Right atrium auricular region (tissue), 2 donors: Measurements from ENCODE around the gene PRSS57. TPM values are rescaled to one million over a fixed set of nuclear protein-coding genes. Genes with fewer than 3 reads are reported as not detected.

Experiments
- DNase-seq: peaks from one replicate; pipeline ENCODE4 v3.0.0-alpha.2; 2019; ENCODE audit warnings: low spot score
- H3K27ac ChIP-seq, 2 donors: fragments of 200-600 bp; sonication (generic); 1 replicate in 1 of 2; 2 replicates in 1 of 2; pipeline ENCODE4 v1.5.1; 2016 to 2019
- H3K27me3 ChIP-seq, 2 donors: fragments of 200-600 bp; sonication (generic); one replicate each; pipeline versions ENCODE4 v1.5.1 to v1.6.0; 2017 to 2019
- H3K36me3 ChIP-seq: fragments of 200-600 bp; sonication (generic); one replicate; pipeline ENCODE4 v1.5.1; 2016
- H3K4me1 ChIP-seq, 2 donors: fragments of 200-600 bp; sonication (generic); one replicate each; pipeline versions ENCODE4 v1.5.1 to v1.6.0; 2017 to 2019
- H3K4me3 ChIP-seq, 2 donors: fragments of 200-600 bp; sonication (generic); 1 replicate in 1 of 2; 2 replicates in 1 of 2; pipeline ENCODE4 v1.5.1; 2017 to 2019; ENCODE audit warnings: mild to moderate bottlenecking in 1 of 2, moderate library complexity in 1 of 2
- H3K9me3 ChIP-seq, 2 donors: fragments of 200-600 bp; sonication (generic); one replicate each; pipeline ENCODE4 v1.5.1; 2019
- total RNA-seq, 2 donors: library from RNA; depleted of rRNA; stranded (reverse); fragments of >200 nt; gene quantifications; one replicate each; pipeline ENCODE4 v1.1.0, GENCODE V29; 2016
- TF ChIP-seq, protein P1 (sequence below), 2 donors: fragments of 200-600 bp; sonication (generic); IDR thresholded peaks; one replicate each; pipeline ENCODE4 v1.5.1; 2019; ENCODE audit warnings: antibody characterized with exemption in 2 of 2

Gene PRSS57
- total RNA-seq, 2 donors from 2014 or later: not detected

DNA sequence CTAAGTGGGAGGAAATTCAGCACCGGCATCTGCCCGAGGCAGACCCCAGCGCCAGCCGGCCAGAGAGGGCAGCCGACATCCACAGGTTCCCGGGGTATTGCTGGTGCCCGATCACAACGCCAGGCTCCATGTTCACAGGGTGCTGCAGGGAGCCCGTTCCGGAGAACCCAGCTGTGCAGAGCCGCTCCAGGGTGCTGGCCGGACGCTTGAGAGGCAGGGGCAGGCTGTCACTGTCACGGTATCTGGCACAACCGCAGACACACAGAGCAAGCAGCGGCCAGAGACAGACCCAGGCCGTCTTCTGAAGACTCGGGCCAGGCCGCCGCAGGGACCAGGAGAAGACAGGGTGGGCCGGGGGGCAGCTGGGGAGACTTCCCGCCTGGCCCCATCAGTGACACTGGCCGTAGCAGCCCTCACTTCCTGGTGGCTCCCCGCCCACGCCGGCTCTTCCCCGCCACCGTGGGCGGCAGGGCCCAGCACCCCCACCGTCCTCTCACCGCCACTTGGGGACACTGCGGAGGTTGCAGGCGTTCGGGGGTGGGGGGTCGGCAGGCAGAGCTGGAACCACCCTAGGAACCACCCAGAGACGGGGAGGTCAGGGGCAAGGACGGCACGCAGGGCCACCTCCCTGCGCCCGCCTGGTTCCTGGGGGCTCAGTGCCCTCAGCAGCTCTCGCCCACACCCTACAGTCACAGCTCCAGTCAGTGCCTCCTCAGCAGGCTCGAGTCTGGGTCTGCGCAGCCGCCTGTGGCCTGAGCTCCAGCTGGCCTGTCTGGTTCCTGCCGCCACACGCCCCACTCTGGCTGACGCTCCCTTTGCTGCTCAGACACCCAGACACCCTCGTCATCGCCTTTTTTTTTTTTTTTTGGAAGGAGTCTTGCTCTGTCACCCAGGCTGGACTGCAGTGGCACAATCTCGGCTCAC, 36.1 kb downstream of the PRSS57 start:
- DNase-seq: peak; percentile 85
- peaks cover under 1% of the 10 kb centered on the region for H3K36me3 ChIP-seq
- H3K4me1 ChIP-seq: peaks cover 0 to 76% of the 10 kb centered on the region in 2 donors
- TF ChIP-seq, protein P1, sequence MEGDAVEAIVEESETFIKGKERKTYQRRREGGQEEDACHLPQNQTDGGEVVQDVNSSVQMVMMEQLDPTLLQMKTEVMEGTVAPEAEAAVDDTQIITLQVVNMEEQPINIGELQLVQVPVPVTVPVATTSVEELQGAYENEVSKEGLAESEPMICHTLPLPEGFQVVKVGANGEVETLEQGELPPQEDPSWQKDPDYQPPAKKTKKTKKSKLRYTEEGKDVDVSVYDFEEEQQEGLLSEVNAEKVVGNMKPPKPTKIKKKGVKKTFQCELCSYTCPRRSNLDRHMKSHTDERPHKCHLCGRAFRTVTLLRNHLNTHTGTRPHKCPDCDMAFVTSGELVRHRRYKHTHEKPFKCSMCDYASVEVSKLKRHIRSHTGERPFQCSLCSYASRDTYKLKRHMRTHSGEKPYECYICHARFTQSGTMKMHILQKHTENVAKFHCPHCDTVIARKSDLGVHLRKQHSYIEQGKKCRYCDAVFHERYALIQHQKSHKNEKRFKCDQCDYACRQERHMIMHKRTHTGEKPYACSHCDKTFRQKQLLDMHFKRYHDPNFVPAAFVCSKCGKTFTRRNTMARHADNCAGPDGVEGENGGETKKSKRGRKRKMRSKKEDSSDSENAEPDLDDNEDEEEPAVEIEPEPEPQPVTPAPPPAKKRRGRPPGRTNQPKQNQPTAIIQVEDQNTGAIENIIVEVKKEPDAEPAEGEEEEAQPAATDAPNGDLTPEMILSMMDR (IDR thresholded peaks at IDR 0.05): no peak
- peak overlapping the region in 1 of 2 donors; percentile 14 for H3K4me3 ChIP-seq
- H3K27ac ChIP-seq: peak overlapping the region; percentile 90 to 92
- no peaks in the 10 kb centered on the region for H3K9me3 ChIP-seq
- no peaks in the 10 kb centered on the region for H3K27me3 ChIP-seq

DNA sequence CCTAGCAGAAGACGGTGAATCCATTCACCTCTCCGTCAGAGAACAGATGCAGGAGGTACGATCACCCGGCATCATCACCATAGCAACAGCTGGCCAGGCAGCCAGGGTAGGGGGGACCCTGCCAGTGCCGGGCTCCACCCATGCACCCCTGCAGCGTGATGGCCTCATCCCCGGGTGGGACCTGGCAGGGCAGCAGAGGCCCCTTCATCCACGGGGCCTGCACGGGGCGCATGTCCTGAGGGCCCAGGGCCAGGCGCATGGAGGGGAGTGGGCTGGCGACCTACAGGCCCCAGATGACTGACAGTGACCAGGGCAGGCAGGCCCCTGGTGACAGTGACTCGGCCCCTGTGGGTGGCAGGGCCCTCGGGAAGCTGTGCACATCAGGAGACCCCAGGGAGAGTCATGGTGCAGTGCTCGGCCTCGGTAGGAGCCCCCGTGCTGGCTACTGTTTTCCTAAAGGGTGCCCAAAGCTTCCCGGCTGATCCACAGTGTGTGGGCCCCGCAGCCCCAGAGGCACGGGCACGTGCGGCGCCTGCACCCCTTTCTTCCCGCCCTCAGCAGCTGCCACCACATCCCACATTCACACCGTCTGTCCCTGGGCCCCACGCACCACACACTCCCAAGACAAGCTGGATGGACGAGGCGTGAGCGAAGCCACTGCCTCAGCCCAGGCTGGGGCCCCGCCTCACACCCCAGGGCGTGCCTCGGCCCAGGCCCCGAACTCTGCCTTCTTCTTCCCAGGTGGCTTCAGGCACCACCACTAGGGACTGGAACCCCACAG, 37.0 kb downstream of the PRSS57 start:
- TF ChIP-seq, protein P1 (IDR thresholded peaks at IDR 0.05): no peak
- H3K9me3 ChIP-seq: no peaks in the 10 kb centered on the region
- no peaks in the 10 kb centered on the region for H3K27me3 ChIP-seq
- H3K4me1 ChIP-seq: peaks cover 0 to 67% of the 10 kb centered on the region in 2 donors
- DNase-seq: no peak
- H3K36me3 ChIP-seq: peaks cover 7% of the 10 kb centered on the region
- no peak overlapping the region for H3K4me3 ChIP-seq
- H3K27ac ChIP-seq: peak overlapping the region; percentile 71 to 92

DNA sequence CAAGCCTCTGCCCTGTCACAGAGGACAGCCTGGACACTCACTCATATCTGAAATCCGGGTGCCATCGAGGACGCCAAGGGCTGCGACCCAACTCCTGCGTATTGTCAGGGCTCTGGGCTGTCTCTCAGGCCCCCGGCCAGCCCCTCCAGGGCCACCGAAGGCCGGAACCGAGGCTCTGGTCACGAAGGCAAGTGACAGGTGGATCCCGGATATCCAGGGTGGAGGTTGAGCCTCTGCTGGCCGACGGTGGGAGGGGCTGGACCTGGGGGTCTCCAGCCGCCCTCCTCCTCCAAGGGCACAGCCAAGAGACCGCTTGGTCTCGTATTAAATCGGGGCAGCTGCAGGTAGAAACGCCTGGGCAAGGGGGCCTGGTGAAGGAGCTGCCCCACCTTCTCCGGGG, 37.6 kb downstream of the PRSS57 start:
- TF ChIP-seq, protein P1 (IDR thresholded peaks at IDR 0.05): no peak
- DNase-seq: no peak
- Histone ChIP-seq H3K4me1 (peaks cover 0 to 67% of the 10 kb centered on the region in 2 donors), H3K36me3 (peaks cover 11% of the 10 kb centered on the region), H3K27me3 (no peaks in the 10 kb centered on the region), H3K27ac (no peak overlapping the region), H3K9me3 (no peaks in the 10 kb centered on the region), H3K4me3 (no peak overlapping the region)

DNA sequence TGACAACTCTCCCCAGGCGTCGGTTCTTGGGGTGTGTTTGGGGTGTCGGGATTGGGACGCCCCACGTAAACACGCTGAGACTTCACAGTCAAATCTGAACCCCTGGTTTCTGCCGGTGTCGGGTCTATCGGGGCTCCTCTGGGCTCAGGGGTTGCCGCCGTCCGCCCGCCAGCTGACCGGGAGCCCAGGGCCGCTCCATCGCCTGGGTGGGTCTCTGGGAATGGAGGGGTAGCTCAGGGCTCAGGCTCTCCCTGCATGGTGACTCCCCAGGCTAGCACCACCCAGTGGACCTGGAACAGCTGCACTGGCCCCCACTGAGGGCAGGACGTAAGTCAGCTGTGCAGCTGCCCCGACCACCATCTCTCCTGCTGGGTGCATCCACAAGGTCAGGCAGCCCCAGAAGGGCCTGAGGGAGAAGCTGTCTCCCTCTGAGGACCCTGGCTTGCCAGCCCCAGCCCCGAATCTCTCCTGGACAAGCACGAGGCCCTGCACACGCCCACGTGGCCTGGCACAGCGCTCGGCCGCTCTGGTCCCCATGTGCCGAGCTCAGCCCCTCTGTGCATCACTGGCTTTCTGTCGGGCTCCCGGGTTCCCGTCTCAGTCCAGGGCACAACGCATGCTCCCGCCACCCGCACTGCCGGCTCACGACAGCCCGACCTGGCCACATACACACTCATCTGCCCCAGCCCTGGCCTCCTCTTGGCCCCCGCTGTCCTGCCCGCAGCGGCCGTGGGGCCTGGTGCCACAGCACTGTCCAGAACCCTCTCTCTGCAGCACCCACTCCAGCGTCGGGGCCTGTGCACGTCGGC, 38.3 kb downstream of the PRSS57 start:
- Histone ChIP-seq H3K4me1 (peaks cover 0 to 63% of the 10 kb centered on the region in 2 donors), H3K36me3 (peaks cover 15% of the 10 kb centered on the region), H3K9me3 (no peaks in the 10 kb centered on the region), H3K27ac (no peak overlapping the region), H3K4me3 (no peak overlapping the region), H3K27me3 (no peaks in the 10 kb centered on the region)
- TF ChIP-seq, protein P1 (IDR thresholded peaks at IDR 0.05): no peak
- DNase-seq: no peak

DNA sequence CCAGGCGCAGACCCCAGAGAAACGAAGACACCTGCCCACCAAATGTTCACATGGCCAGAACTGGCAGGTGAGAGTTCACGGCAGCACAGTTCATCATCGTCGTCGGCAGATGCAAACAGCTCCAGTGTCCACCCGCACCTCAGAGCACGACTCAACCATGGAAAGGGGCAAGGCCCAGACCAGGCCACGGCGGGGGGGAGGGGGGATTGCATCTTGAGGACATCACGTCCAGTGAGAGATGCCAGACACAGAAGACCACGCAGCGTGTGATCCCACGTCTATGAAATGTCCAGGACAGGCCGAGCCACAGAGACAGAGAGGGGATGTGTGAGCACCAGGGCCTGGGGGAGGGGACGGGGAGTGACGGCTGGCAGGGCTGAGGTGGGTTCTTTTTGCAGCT, 39.6 kb downstream of the PRSS57 start:
- no peak overlapping the region for H3K27ac ChIP-seq
- H3K27me3 ChIP-seq: no peaks in the 10 kb centered on the region
- DNase-seq: no peak
- peaks cover 28% of the 10 kb centered on the region for H3K36me3 ChIP-seq
- H3K4me3 ChIP-seq: no peak overlapping the region
- no peaks in the 10 kb centered on the region for H3K9me3 ChIP-seq
- peaks cover 0 to 51% of the 10 kb centered on the region in 2 donors for H3K4me1 ChIP-seq
- TF ChIP-seq, protein P1 (IDR thresholded peaks at IDR 0.05): no peak
